Stimulated activated CD8-positive, alpha-beta memory T cell treated with anti-CD3 and anti-CD28 coated beads, Interleukin-15, amount 100 ng/mL, for 1 hour (primary cell): Measurements from ENCODE around the gene FADS2.

Source experiments
- DNase-seq: peaks from one replicate; pipeline ENCODE4 v3.0.0-alpha.2; 2020; ENCODE audit warnings: low read depth

The FADS2 gene

GRCh38 chr11:61847914-61848581 lies 19.9 kb downstream of the FADS2 start:
- no peak for DNase-seq

GRCh38 chr11:61848631-61849030 lies 20.5 kb downstream of the FADS2 start:
- DNase-seq, result no peak

GRCh38 chr11:61850687-61851086 lies 22.6 kb downstream of the FADS2 start:
- no peak for DNase-seq

- DNase-seq, result no peak
Observed at GRCh38 chr11:61851113-61851899, 23.2 kb downstream of the FADS2 start.

- no peak for DNase-seq
Observed at GRCh38 chr11:61851900-61852295, 23.8 kb downstream of the FADS2 start.

- no peak for DNase-seq
Observed at GRCh38 chr11:61853698-61854169, 25.6 kb downstream of the FADS2 start.

- no peak for DNase-seq
Observed at GRCh38 chr11:61854206-61854895, 26.3 kb downstream of the FADS2 start.

- DNase-seq, result no peak
Observed at GRCh38 chr11:61854966-61855714, 27.0 kb downstream of the FADS2 start.

- DNase-seq, result no peak
Observed at GRCh38 chr11:61855939-61856680, 28.0 kb downstream of the FADS2 start.

- no peak for DNase-seq
Observed at GRCh38 chr11:61860054-61860903, 32.2 kb downstream of the FADS2 start.

GRCh38 chr11:61861634-61862033 lies 33.5 kb downstream of the FADS2 start:
- DNase-seq, result no peak

GRCh38 chr11:61862714-61863547 lies 34.8 kb downstream of the FADS2 start:
- no peak for DNase-seq

- no peak for DNase-seq
Observed at GRCh38 chr11:61863548-61864081, 35.5 kb downstream of the FADS2 start.

- no peak for DNase-seq
Observed at GRCh38 chr11:61864814-61865775, 37.0 kb downstream of the FADS2 start.

- DNase-seq, result no peak
Observed at GRCh38 chr11:61866231-61866957, 38.3 kb downstream of the FADS2 start.

- DNase-seq, result no peak
Observed at GRCh38 chr11:61866958-61867343, 38.9 kb downstream of the FADS2 start.
